ENCODE data around the gene SEMA6A. TPM values are rescaled to one million over a fixed set of nuclear protein-coding genes. Genes with fewer than 3 reads are reported as not detected.

Gene SEMA6A
- polyA plus RNA-seq, 1 of the 3 experiments (the other 2 are of a cell fraction): 0.18 TPM

DNA sequence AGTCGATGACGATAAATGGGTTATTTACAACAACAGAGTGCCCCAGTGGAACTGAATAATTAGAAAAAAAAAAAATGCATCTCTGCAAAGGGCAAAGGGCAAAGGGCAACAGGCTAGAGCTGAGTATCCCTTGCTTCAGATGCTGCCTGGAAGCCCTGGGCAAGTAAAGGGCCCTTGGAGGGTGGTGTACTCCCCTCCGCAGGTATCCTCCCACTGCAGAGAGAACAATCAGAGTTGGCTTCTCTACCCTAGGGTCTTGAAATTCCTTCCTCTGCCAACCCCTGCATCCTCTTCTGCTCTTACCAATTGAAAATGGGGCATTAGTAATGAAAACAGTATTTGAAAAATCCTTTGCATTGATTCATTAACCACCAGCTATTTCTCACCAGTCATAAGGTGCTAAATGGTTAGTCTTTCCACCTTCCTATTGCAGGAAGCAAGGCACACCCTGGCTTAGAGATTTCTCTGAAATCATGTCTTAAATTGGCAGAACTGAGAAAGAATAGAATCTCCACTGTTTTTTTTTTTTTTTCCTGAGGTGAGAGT is 122.6 kb downstream of the SEMA6A start:
- Histone ChIP-seq H3K9ac (no peak overlapping the region), H3K9me2 (no peaks in the 10 kb centered on the region), H3K4me2 (no peak overlapping the region), H4K20me1 (ENCODE audit: insufficient read depth) (no peaks in the 10 kb centered on the region), H3K27me3 (ENCODE audit: insufficient read depth) (no peaks in the 10 kb centered on the region), H3K36me3 (replicated peaks in 1 of 2; ENCODE audit: control insufficient read depth in 1 of 2, insufficient read depth in 2 of 2, low read length in 1 of 2) (no peaks in the 10 kb centered on the region), H3K9me3 (no peaks in the 10 kb centered on the region), H3K4me3 (ENCODE audit: low read depth in 2 of 2, low read length in 1 of 2) (no peak overlapping the region), H3F3A (replicated peaks; ENCODE audit: insufficient read depth) (peaks cover 28% of the 10 kb centered on the region), H2AFZ (ENCODE audit: low read depth) (no peak overlapping the region), H3K79me2 (ENCODE audit: insufficient read depth) (no peaks in the 10 kb centered on the region), H3K4me1 (ENCODE audit: control insufficient read depth in 1 of 2, insufficient read depth in 2 of 2, low read depth in 1 of 2, low read length in 1 of 2) (peaks cover 24 to 35% of the 10 kb centered on the region in 2 experiments), H3K27ac (ENCODE audit: low read depth in 2 of 2, low read length in 1 of 2) (no peak overlapping the region)
- ChIA-PET CTCF (no interaction called here), POLR2A (no interaction called here)
- WGBS (ENCODE audit: low lambda C conversion rate): 99% methylated on average over 3 of the region's 3 CpGs
- no peak for TF ChIP-seq CHD2 (IDR thresholded peaks at IDR 0.05; ENCODE audit: low read length, partially characterized antibody)
- TF ChIP-seq MXI1 (IDR thresholded peaks at IDR 0.05; ENCODE audit: low read depth, low read length): no peak
- DNase-seq: no peak

DNA sequence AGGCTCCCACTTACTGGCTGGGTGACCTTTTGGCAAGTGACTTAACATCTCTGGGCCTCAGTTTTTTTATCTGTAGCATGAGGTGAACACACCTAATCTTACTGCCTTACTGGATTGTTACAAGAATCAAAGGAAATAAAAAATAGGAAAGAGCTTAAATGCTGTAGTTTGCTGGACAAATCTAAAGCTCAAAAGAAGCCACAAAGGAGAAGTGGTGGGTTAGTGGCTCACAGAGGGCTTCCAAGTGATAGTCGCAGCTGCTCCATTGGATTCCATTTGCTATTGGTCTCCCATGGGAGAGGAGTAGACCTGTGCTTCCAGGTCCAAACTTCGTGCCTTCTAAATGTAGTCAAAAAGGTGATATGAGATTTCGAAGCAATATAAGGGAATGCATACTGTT is 123.6 kb downstream of the SEMA6A start:
- no peak for DNase-seq
- H3K4me3 ChIP-seq (ENCODE audit: low read depth in 2 of 2, low read length in 1 of 2): no peak overlapping the region
- H3K9ac ChIP-seq: no peak overlapping the region
- ChIA-PET POLR2A (no interaction called here), CTCF (interaction anchor here (0.6 kb wide), 1 partner anchor 56 kb away, joined by 3 read pairs; no protein-coding TSS in a partner anchor)
- WGBS (ENCODE audit: low lambda C conversion rate): 91% methylated on average over 3 of the region's 3 CpGs
- no peaks in the 10 kb centered on the region for H3K9me3 ChIP-seq
- no peak overlapping the region for H3K27ac ChIP-seq (ENCODE audit: low read depth in 2 of 2, low read length in 1 of 2)
- H3K4me1 ChIP-seq (ENCODE audit: control insufficient read depth in 1 of 2, insufficient read depth in 2 of 2, low read depth in 1 of 2, low read length in 1 of 2): peaks cover 24 to 34% of the 10 kb centered on the region in 2 experiments
- H3K9me2 ChIP-seq: no peaks in the 10 kb centered on the region
- H3K79me2 ChIP-seq (ENCODE audit: insufficient read depth): no peaks in the 10 kb centered on the region
- H2AFZ ChIP-seq (ENCODE audit: low read depth): no peak overlapping the region
- peaks cover 28% of the 10 kb centered on the region for H3F3A ChIP-seq (replicated peaks; ENCODE audit: insufficient read depth)
- no peaks in the 10 kb centered on the region for H4K20me1 ChIP-seq (ENCODE audit: insufficient read depth)
- no peaks in the 10 kb centered on the region for H3K27me3 ChIP-seq (ENCODE audit: insufficient read depth)
- TF ChIP-seq JUND (IDR thresholded peaks at IDR 0.05) (no peak), SIN3A (IDR thresholded peaks at IDR 0.05; ENCODE audit: borderline replicate concordance, low read depth, low read length) (no peak), REST (IDR thresholded peaks at IDR 0.05; ENCODE audit: low read depth, low read length) (no peak), RAD21 (IDR thresholded peaks at IDR 0.05; ENCODE audit: low read length) (no peak), SMC3 (IDR thresholded peaks at IDR 0.05; ENCODE audit: low read depth, low read length) (no peak), FOXJ3 (CRISPR knock-in tag; IDR thresholded peaks at IDR 0.05) (no peak), TCF12 (IDR thresholded peaks at IDR 0.05) (no peak), FOXM1 (IDR thresholded peaks at IDR 0.05; ENCODE audit: low read depth) (no peak), RXRA (IDR thresholded peaks at IDR 0.05; ENCODE audit: borderline replicate concordance, low read depth) (no peak)
- TF ChIP-seq, protein P1, sequence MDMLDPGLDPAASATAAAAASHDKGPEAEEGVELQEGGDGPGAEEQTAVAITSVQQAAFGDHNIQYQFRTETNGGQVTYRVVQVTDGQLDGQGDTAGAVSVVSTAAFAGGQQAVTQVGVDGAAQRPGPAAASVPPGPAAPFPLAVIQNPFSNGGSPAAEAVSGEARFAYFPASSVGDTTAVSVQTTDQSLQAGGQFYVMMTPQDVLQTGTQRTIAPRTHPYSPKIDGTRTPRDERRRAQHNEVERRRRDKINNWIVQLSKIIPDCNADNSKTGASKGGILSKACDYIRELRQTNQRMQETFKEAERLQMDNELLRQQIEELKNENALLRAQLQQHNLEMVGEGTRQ (IDR thresholded peaks at IDR 0.05; ENCODE audit: borderline replicate concordance, low read depth, low read length): no peak
- TF ChIP-seq, protein P2, sequence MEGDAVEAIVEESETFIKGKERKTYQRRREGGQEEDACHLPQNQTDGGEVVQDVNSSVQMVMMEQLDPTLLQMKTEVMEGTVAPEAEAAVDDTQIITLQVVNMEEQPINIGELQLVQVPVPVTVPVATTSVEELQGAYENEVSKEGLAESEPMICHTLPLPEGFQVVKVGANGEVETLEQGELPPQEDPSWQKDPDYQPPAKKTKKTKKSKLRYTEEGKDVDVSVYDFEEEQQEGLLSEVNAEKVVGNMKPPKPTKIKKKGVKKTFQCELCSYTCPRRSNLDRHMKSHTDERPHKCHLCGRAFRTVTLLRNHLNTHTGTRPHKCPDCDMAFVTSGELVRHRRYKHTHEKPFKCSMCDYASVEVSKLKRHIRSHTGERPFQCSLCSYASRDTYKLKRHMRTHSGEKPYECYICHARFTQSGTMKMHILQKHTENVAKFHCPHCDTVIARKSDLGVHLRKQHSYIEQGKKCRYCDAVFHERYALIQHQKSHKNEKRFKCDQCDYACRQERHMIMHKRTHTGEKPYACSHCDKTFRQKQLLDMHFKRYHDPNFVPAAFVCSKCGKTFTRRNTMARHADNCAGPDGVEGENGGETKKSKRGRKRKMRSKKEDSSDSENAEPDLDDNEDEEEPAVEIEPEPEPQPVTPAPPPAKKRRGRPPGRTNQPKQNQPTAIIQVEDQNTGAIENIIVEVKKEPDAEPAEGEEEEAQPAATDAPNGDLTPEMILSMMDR (IDR thresholded peaks at IDR 0.05): no peak
- H3K4me2 ChIP-seq: no peak overlapping the region
- H3K36me3 ChIP-seq (replicated peaks in 1 of 2; ENCODE audit: control insufficient read depth in 1 of 2, insufficient read depth in 2 of 2, low read length in 1 of 2): no peaks in the 10 kb centered on the region
